Right cardiac atrium (tissue), 5 donors: ENCODE results near the gene CMSS1. TPM values are rescaled to one million over a fixed set of nuclear protein-coding genes. Genes with fewer than 3 reads are reported as not detected.

ENCODE experiments used
- ATAC-seq, 2 donors: fragments of 200-7000 bp; cut with Tn5 transposase; one replicate each; pipeline versions ENCODE4 v1.8.0 to v1.9.1; 2020; ENCODE audit warnings: moderate library complexity in 2 of 2, mild to moderate bottlenecking in 1 of 2
- DNase-seq, 3 donors: peaks; one replicate each; pipeline ENCODE4 v3.0.0-alpha.2; 2020
- H3K27ac ChIP-seq: one replicate; pipeline ENCODE4 v1.5.1; 2013; ENCODE audit warnings: mild to moderate bottlenecking, low read length, control low read depth, moderate library complexity
- H3K27me3 ChIP-seq: one replicate; pipeline ENCODE4 v1.6.1; 2013; ENCODE audit not compliant: control insufficient read depth, insufficient read depth
- H3K4me1 ChIP-seq: one replicate; pipeline ENCODE4 v1.6.1; 2013; ENCODE audit warnings: low read length; ENCODE audit not compliant: control insufficient read depth, insufficient read depth
- H3K4me3 ChIP-seq: one replicate; pipeline ENCODE4 v1.5.1; 2013; ENCODE audit warnings: low read length, control low read depth
- H3K9me3 ChIP-seq: one replicate; pipeline ENCODE4 v1.6.1; 2013; ENCODE audit warnings: low read length; ENCODE audit not compliant: control insufficient read depth
- WGBS: extraction: QIAGEN DNeasy Blood & Tissue Kit; methylation state at CpG from one replicate; pipeline ENCODE4 v1.1.7; 2013; 5-methylcytosine and 5-hydroxymethylcytosine counted together
- intact Hi-C, 4 donors: fragments of 100-400 bp; cut with DNase I; formaldehyde crosslinking; loops; one replicate each; pipeline versions ENCODE4 v1.11.0 to v1.14.0; 2022 to 2023
- polyA plus RNA-seq: library from polyadenylated mRNA; stranded (reverse); fragments of 200-250 nt; gene quantifications from one replicate; pipeline ENCODE4 v1.2.3, GENCODE V29; 2013
- total RNA-seq, 4 donors: library from RNA; stranded (reverse); fragmentation: NEBNext Ultra II Directional; extraction: Animal tissue kit (Norgen Biotek cat#: 25700); gene quantifications; one replicate each; pipeline ENCODE4 v1.2.1, GENCODE V29; 2021
- donor health status: healthy with polysubstance abuse.
- donor health status: DM: no; HTN: yes; CAD: no.
- donor health status: DM: no; HTN: no; CAD: no.
- donor health status: DM: no; HTN: yes; CAD: no; lungs with severe emphysema.
- donor health status: DM: yes; HTN: yes; CAD: no.

The CMSS1 gene
- total and polyA plus RNA-seq, 5 donors, result 18.9 to 33.8 (median 26.6) TPM

GRCh38 chr3:99902091-99902490, 84.4 kb downstream of the CMSS1 start:
- H3K9me3 ChIP-seq, result no peaks in the 10 kb centered on the region
- no peak overlapping the region for H3K27ac ChIP-seq
- no peak overlapping the region for H3K4me3 ChIP-seq
- H3K4me1 ChIP-seq, result no peaks in the 10 kb centered on the region
- no peak for ATAC-seq
- no peak for DNase-seq
- no peaks in the 10 kb centered on the region for H3K27me3 ChIP-seq
- intact Hi-C loops, result no loop called here
- 72% methylated on average over 1 of the region's 1 CpG for WGBS

DNA sequence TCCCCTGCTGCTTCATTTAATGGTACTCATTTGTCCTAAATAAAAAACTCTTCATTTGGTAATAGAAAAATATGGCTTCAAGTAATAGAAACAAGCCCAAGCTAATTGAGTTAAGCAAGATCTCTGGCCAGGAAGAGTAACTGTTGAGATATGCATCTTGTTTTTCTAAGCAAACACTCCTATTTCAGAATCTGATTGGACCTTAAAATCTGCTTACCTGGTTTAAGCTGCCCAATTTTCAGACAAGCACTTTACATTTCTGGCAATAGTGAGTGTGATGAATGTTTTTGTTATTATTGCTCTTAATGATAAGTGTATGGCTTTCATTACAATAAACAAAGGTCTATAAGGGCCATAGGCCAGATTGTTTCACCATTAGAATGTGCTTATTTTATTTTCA, 86.2 kb downstream of the CMSS1 start:
- H3K4me1 ChIP-seq, result no peaks in the 10 kb centered on the region
- no peak overlapping the region for H3K27ac ChIP-seq
- H3K9me3 ChIP-seq, result no peaks in the 10 kb centered on the region
- intact Hi-C loops, result no loop called here
- DNase-seq, result no peak
- no peak overlapping the region for H3K4me3 ChIP-seq
- H3K27me3 ChIP-seq, result no peaks in the 10 kb centered on the region
- ATAC-seq, result no peak

GRCh38 chr3:99907959-99908544, 90.4 kb downstream of the CMSS1 start:
- ATAC-seq (no peak), DNase-seq (no peak)
- Histone ChIP-seq H3K4me1 (no peaks in the 10 kb centered on the region), H3K27ac (no peak overlapping the region), H3K9me3 (no peaks in the 10 kb centered on the region), H3K27me3 (no peaks in the 10 kb centered on the region), H3K4me3 (no peak overlapping the region)
- 72% methylated on average over 2 of the region's 2 CpGs for WGBS
- intact Hi-C loops, result no loop called here

- Histone ChIP-seq H3K4me3 (no peak overlapping the region), H3K27ac (no peak overlapping the region), H3K27me3 (no peaks in the 10 kb centered on the region), H3K9me3 (no peaks in the 10 kb centered on the region), H3K4me1 (no peaks in the 10 kb centered on the region)
- no peak for DNase-seq
- 79% methylated on average over 3 of the region's 3 CpGs for WGBS
- intact Hi-C loops, result no loop called here
- ATAC-seq, result no peak
Observed at GRCh38 chr3:99909714-99910495, 92.2 kb downstream of the CMSS1 start.

- 58% methylated on average over 4 of the region's 4 CpGs for WGBS
- H3K9me3 ChIP-seq, result no peaks in the 10 kb centered on the region
- no peaks in the 10 kb centered on the region for H3K4me1 ChIP-seq
- DNase-seq (no peak), ATAC-seq (no peak)
- H3K4me3 ChIP-seq, result no peak overlapping the region
- intact Hi-C loops, result no loop called here
- no peak overlapping the region for H3K27ac ChIP-seq
- no peaks in the 10 kb centered on the region for H3K27me3 ChIP-seq
Observed at GRCh38 chr3:99910752-99911290, 93.2 kb downstream of the CMSS1 start.

- H3K4me1 ChIP-seq, result no peaks in the 10 kb centered on the region
- no peak overlapping the region for H3K4me3 ChIP-seq
- no peaks in the 10 kb centered on the region for H3K27me3 ChIP-seq
- WGBS, result 65% methylated on average over 3 of the region's 3 CpGs
- intact Hi-C loops, result no loop called here
- no peak for ATAC-seq
- no peak overlapping the region for H3K27ac ChIP-seq
- no peak for DNase-seq
- H3K9me3 ChIP-seq, result no peaks in the 10 kb centered on the region
Observed at GRCh38 chr3:99911433-99911832, 93.8 kb downstream of the CMSS1 start.

DNA sequence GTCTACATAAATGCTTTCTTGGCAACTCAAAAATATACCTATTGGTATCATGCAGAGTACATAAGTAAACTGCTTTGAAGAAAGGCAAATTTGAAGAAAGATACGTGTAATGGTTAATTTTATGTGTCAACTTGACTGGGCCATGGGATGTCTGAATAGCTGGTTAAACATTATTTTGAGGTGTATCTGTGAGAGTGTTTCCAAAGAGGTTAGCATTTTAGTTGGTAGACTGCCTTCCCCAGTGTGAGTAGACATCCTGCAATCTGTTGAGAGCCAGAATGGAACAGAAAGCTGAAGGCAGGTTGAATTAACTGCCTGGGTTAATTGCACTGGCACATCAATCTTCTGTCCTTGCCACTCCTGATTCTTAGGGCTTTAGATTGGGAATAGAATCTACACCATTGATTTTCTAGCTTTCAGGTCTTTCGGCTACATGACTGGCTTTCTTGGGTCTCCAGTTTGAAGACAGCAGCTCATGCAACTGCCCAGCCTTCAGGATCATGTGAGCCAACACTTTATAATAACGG, 98.3 kb downstream of the CMSS1 start:
- WGBS, result 93% methylated on average over 3 of the region's 3 CpGs
- DNase-seq, result no peak

DNA sequence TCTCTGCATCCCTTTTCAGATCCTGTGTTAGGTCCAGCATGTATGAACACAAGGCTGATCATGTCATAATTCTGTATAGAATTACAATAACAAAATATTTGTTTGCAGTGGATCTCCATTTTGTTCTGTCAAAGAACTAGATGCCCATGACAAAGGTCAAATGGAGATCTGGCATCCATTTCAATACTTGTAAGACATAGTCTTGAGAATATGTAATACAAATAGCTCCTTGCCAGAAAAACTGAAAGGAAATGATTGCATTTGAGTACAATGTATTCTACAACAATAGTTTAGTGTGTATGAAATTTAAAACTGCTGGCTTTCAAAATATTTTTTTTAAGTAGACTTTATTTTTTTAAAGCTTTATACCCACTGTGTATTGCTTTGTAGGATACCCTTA, 101.1 kb downstream of the CMSS1 start:
- no peak for DNase-seq
- no peak overlapping the region for H3K27ac ChIP-seq
- no peak for ATAC-seq
- H3K27me3 ChIP-seq, result no peaks in the 10 kb centered on the region
- no peak overlapping the region for H3K4me3 ChIP-seq
- peaks cover 6% of the 10 kb centered on the region for H3K4me1 ChIP-seq
- intact Hi-C loops, result no loop called here
- no peaks in the 10 kb centered on the region for H3K9me3 ChIP-seq

More for the DNA sequence above, 98.3 kb downstream of the CMSS1 start:
- intact Hi-C loops, result no loop called here
- Histone ChIP-seq H3K27ac (no peak overlapping the region), H3K4me1 (peaks cover 2% of the 10 kb centered on the region), H3K4me3 (no peak overlapping the region), H3K27me3 (no peaks in the 10 kb centered on the region), H3K9me3 (no peaks in the 10 kb centered on the region)
- no peak for ATAC-seq

DNA sequence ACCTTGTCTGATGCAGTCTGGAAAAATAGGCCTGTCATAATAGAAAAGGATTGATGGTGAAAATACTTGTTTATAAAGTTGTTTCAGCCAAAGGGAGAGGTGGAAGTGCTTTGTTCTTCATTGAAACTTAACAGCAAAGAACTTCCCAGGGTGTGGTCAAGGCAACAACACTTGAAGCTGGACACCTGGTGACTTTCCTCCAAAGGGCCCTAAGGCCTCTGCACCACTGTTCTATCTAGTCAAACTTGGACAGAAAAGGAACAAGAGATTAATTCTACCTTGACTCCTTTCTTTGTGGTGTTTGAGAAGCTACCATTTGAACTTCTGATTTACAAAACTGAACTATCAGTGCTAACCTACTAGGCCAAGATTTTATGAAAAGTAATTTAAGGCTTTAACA, 102.0 kb downstream of the CMSS1 start:
- Histone ChIP-seq H3K4me1 (peaks cover 6% of the 10 kb centered on the region), H3K27me3 (no peaks in the 10 kb centered on the region), H3K27ac (peak overlapping the region; percentile 83), H3K9me3 (no peaks in the 10 kb centered on the region), H3K4me3 (no peak overlapping the region)
- ATAC-seq, result no peak
- intact Hi-C loops, result loop anchor here in 2 of 4 donors (10.0 kb wide), 1 partner anchor 45 kb away; no protein-coding TSS in a partner anchor
- DNase-seq, result no peak

GRCh38 chr3:99920481-99921376, 103.1 kb downstream of the CMSS1 start:
- WGBS, result 29% methylated on average over 10 of the region's 10 CpGs
- peak overlapping the region; percentile 96 for H3K27ac ChIP-seq
- no peak overlapping the region for H3K4me3 ChIP-seq
- H3K9me3 ChIP-seq, result no peaks in the 10 kb centered on the region
- DNase-seq (peak; percentile 86 to 92 (median 87)), ATAC-seq (peak; percentile 86 to 87)
- no peaks in the 10 kb centered on the region for H3K27me3 ChIP-seq
- intact Hi-C loops, result loop anchor here in 2 of 4 donors (10.0 kb wide), 1 partner anchor 46 kb away; no protein-coding TSS in a partner anchor
- H3K4me1 ChIP-seq, result peaks cover 9% of the 10 kb centered on the region
